ENCODE results near the gene CD72.

Gene CD72

DNA sequence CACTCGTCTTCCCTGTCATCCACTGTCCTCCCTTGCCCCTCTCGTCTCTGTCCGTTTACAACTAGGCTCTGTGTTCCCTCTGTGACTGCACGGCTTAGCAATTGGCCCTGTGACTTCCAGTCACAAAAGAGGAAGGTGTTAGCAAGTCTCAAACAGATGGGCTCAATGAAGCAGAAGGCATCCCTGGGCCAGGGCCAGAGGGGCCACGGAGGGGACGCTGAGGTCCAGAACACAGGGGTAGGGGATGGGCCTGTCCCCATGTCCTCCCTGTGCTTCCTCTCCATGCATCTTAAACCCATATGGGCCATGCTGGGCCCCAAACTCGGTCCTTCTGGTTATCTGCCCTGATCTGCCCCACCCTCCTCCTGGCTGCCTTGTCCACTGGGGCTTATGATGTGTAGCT lies at the start of gene CD72:
Gene CD72 (minus strand): TSS at position 89 of the 403 bp plus-strand sequence. CDS start 110 bp downstream, outside the sequence.
- H2AFZ ChIP-seq (ENCODE audit: low read depth, low read length): no peak within 1 kb of the TSS
- no peaks in the 10 kb centered on the region for H3K4me1 ChIP-seq (ENCODE audit: insufficient read depth, low read length)
- H3K27me3 ChIP-seq (ENCODE audit: insufficient read depth, low read length): peaks cover 50% of the 10 kb centered on the region
- H3K4me3 ChIP-seq (ENCODE audit: low read length): no peak within 1 kb of the TSS
- H3K36me3 ChIP-seq (ENCODE audit: insufficient read depth, low read length): no peaks in the 10 kb centered on the region
- H3K9me3 ChIP-seq (ENCODE audit: low read length): no peaks in the 10 kb centered on the region

GRCh38 chr9:35667939-35668338 lies 49.7 kb upstream of the CD72 start:
- Histone ChIP-seq H3K36me3 (ENCODE audit: insufficient read depth, low read length) (peaks cover 2% of the 10 kb centered on the region), H3K4me1 (ENCODE audit: insufficient read depth, low read length) (peaks cover 13% of the 10 kb centered on the region)

GRCh38 chr9:35666549-35666948 lies 48.3 kb upstream of the CD72 start:
- no peak overlapping the region for H3K4me3 ChIP-seq (ENCODE audit: low read length)
- H2AFZ ChIP-seq (ENCODE audit: low read depth, low read length): no peak overlapping the region
- no peaks in the 10 kb centered on the region for H3K9me3 ChIP-seq (ENCODE audit: low read length)
- H3K36me3 ChIP-seq (ENCODE audit: insufficient read depth, low read length): peaks cover 10% of the 10 kb centered on the region
- peaks cover 13% of the 10 kb centered on the region for H3K4me1 ChIP-seq (ENCODE audit: insufficient read depth, low read length)
- H3K27me3 ChIP-seq (ENCODE audit: insufficient read depth, low read length): no peaks in the 10 kb centered on the region

More at GRCh38 chr9:35667939-35668338, 49.7 kb upstream of the CD72 start:
- no peak overlapping the region for H3K4me3 ChIP-seq (ENCODE audit: low read length)
- H3K27me3 ChIP-seq (ENCODE audit: insufficient read depth, low read length): no peaks in the 10 kb centered on the region
- no peak overlapping the region for H2AFZ ChIP-seq (ENCODE audit: low read depth, low read length)
- no peaks in the 10 kb centered on the region for H3K9me3 ChIP-seq (ENCODE audit: low read length)

DNA sequence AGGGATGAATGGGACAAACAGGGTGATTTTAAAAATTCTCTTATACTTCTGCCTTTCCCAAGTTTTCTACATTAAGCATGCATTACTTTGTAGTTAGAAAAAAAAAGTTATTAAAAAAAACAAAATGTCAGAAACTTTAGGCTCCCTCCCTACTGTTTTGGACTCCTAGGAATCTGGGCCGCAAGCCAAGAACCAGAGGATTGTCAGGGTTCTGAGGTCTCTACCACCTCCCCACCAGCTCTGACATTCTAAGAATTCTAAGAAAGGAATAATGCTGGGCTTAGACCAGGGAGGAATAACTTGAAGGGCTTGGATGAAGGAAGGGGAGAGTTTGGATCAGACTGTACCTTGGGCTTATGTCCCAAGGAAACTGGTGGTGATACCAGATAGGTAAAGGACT lies 47.8 kb upstream of the CD72 start:
- peaks cover 13% of the 10 kb centered on the region for H3K4me1 ChIP-seq (ENCODE audit: insufficient read depth, low read length)
- H3K36me3 ChIP-seq (ENCODE audit: insufficient read depth, low read length): peaks cover 15% of the 10 kb centered on the region
- H3K27me3 ChIP-seq (ENCODE audit: insufficient read depth, low read length): no peaks in the 10 kb centered on the region
- no peak overlapping the region for H2AFZ ChIP-seq (ENCODE audit: low read depth, low read length)
- H3K9me3 ChIP-seq (ENCODE audit: low read length): no peaks in the 10 kb centered on the region
- no peak overlapping the region for H3K4me3 ChIP-seq (ENCODE audit: low read length)

GRCh38 chr9:35665471-35665818 lies 47.2 kb upstream of the CD72 start:
- Histone ChIP-seq H3K27me3 (ENCODE audit: insufficient read depth, low read length) (no peaks in the 10 kb centered on the region), H2AFZ (ENCODE audit: low read depth, low read length) (peak overlapping the region; percentile 41), H3K4me3 (ENCODE audit: low read length) (peak overlapping the region; percentile 61), H3K9me3 (ENCODE audit: low read length) (no peaks in the 10 kb centered on the region), H3K4me1 (ENCODE audit: insufficient read depth, low read length) (peaks cover 13% of the 10 kb centered on the region), H3K36me3 (ENCODE audit: insufficient read depth, low read length) (peaks cover 21% of the 10 kb centered on the region)

DNA sequence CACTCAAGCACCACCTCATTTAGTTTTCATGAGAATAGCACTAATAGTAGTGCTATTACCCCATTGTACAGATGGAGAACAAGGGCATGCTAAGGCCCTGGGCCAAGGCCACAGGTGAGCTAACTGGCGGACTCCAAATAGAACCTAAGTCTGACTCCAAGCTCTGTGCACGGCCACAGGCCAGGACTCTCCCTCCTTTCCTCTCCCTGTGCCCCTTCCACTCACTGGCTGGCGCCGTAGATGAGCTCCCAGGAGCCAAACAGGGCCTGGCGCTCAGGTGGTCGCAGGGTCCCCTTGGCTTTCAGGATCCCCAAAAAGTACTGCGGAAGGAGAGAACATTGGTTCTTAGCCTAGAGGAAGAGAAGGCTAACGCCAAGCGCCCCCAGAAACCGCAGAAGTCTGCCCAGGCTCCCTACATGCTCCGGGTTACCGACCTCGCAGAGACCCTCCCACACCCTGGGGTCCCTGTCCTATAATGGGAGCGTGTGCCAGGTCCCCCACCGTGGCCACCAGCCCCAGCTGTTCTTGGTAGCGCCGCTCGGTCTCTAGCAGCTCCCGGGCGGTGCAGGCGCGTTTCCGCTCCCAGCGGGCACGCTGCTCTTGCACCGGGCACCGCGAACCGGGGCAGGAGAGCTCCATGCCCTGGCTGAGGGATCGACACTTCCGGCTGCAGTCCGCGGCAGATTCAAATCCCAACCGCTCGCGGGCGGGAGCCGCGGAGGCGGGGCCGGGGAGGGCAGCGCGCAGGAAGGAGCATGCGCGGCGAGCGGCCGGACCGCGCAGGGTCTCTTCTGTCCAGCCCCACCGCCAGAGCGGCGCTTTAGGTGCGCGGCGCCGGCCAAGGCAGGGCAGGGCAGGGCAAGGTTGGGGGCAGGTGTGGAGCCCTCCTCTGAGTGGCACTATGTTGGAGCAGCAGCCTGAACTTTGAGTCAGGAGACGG lies 46.6 kb upstream of the CD72 start, which contains the start of gene ARHGEF39:
Gene ARHGEF39 (minus strand): TSS at position 665 of the 940 bp plus-strand sequence. CDS start 26 bp downstream, at position 639.
- peak within 1 kb of the TSS; percentile 41 for H2AFZ ChIP-seq (ENCODE audit: low read depth, low read length)
- H3K9me3 ChIP-seq (ENCODE audit: low read length): no peaks in the 10 kb centered on the region
- H3K4me3 ChIP-seq (ENCODE audit: low read length): peak within 1 kb of the TSS; percentile 61
- no peaks in the 10 kb centered on the region for H3K27me3 ChIP-seq (ENCODE audit: insufficient read depth, low read length)
- H3K36me3 ChIP-seq (ENCODE audit: insufficient read depth, low read length): peaks cover 26% of the 10 kb centered on the region
- peaks cover 13% of the 10 kb centered on the region for H3K4me1 ChIP-seq (ENCODE audit: insufficient read depth, low read length)

GRCh38 chr9:35662437-35662836 lies 44.2 kb upstream of the CD72 start:
- Histone ChIP-seq H3K9me3 (ENCODE audit: low read length) (no peaks in the 10 kb centered on the region), H3K36me3 (ENCODE audit: insufficient read depth, low read length) (peaks cover 26% of the 10 kb centered on the region), H3K4me3 (ENCODE audit: low read length) (no peak overlapping the region), H3K27me3 (ENCODE audit: insufficient read depth, low read length) (no peaks in the 10 kb centered on the region), H3K4me1 (ENCODE audit: insufficient read depth, low read length) (peaks cover 22% of the 10 kb centered on the region), H2AFZ (ENCODE audit: low read depth, low read length) (no peak overlapping the region)

DNA sequence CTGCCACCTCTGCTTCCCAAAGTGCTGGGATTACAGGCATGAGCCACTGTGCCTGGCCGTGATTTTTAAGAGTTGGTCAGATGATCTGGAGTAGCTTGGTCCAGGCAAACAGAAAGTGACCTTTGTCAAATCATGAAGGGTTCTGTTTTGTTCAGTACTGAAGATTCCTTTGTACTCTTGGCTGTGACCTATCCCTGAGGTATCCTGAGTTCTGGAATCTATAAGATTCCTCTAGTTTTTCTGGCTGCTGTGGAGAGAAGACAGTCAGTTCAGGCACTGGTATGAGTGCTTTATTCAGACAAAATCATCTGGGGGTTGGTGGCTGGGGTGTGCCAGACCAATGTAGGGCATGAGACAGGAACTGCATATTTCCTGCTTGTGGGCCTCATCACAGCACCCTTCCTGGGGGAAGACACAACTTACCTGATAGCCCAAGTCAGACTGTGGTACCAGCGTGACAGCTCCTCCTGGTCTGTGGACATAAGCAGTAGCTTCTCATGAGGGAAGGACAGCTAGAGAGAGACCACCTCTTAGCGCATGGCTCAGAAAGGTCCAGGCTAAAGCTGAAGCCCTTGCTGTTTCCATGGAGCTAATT lies 43.6 kb upstream of the CD72 start:
- Histone ChIP-seq H2AFZ (ENCODE audit: low read depth, low read length) (no peak overlapping the region), H3K27me3 (ENCODE audit: insufficient read depth, low read length) (no peaks in the 10 kb centered on the region), H3K36me3 (ENCODE audit: insufficient read depth, low read length) (peaks cover 26% of the 10 kb centered on the region), H3K4me3 (ENCODE audit: low read length) (no peak overlapping the region), H3K4me1 (ENCODE audit: insufficient read depth, low read length) (peaks cover 26% of the 10 kb centered on the region), H3K9me3 (ENCODE audit: low read length) (no peaks in the 10 kb centered on the region)

- Histone ChIP-seq H3K9me3 (ENCODE audit: low read length) (no peaks in the 10 kb centered on the region), H3K4me3 (ENCODE audit: low read length) (no peak overlapping the region), H3K36me3 (ENCODE audit: insufficient read depth, low read length) (peaks cover 26% of the 10 kb centered on the region), H2AFZ (ENCODE audit: low read depth, low read length) (no peak overlapping the region), H3K4me1 (ENCODE audit: insufficient read depth, low read length) (peaks cover 26% of the 10 kb centered on the region), H3K27me3 (ENCODE audit: insufficient read depth, low read length) (no peaks in the 10 kb centered on the region)
Measured at GRCh38 chr9:35660966-35661415, 42.8 kb upstream of the CD72 start.

DNA sequence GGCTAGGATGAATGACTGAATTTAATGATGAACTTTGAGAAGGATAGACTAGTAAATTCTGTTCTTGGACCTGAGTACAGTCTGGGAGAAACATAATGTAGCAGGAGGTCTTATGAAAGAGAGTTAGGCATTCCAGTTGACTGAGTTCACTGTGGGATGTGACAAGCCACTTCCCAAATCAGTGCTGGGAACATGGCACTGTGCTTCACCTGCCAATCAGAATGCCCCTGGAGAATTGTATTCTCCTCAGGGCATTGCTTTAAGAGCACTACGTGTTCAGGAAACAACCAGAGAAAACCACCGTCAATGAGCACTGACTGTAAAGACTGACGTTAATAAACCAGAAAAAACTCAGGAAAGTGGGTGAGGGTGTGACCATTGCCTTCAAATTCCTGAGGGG lies 41.1 kb upstream of the CD72 start:
- peaks cover 26% of the 10 kb centered on the region for H3K36me3 ChIP-seq (ENCODE audit: insufficient read depth, low read length)
- no peak overlapping the region for H2AFZ ChIP-seq (ENCODE audit: low read depth, low read length)
- H3K4me1 ChIP-seq (ENCODE audit: insufficient read depth, low read length): peaks cover 21% of the 10 kb centered on the region
- peak overlapping the region; percentile 86 for H3K4me3 ChIP-seq (ENCODE audit: low read length)
- no peaks in the 10 kb centered on the region for H3K9me3 ChIP-seq (ENCODE audit: low read length)
- no peaks in the 10 kb centered on the region for H3K27me3 ChIP-seq (ENCODE audit: insufficient read depth, low read length)

GRCh38 chr9:35658968-35659220 lies 40.7 kb upstream of the CD72 start:
- Histone ChIP-seq H2AFZ (ENCODE audit: low read depth, low read length) (peak overlapping the region; percentile 33), H3K4me3 (ENCODE audit: low read length) (peak overlapping the region; percentile 86), H3K36me3 (ENCODE audit: insufficient read depth, low read length) (peaks cover 26% of the 10 kb centered on the region), H3K9me3 (ENCODE audit: low read length) (no peaks in the 10 kb centered on the region), H3K4me1 (ENCODE audit: insufficient read depth, low read length) (peaks cover 17% of the 10 kb centered on the region), H3K27me3 (ENCODE audit: insufficient read depth, low read length) (no peaks in the 10 kb centered on the region)

GRCh38 chr9:35658137-35658967 lies 40.1 kb upstream of the CD72 start, which contains the start of gene CCDC107:
Gene CCDC107 (plus strand): TSS chr9:35658292. CDS start chr9:35658380, 88 bp downstream.
- Histone ChIP-seq H2AFZ (ENCODE audit: low read depth, low read length) (peak within 1 kb of the TSS; percentile 56), H3K36me3 (ENCODE audit: insufficient read depth, low read length) (peaks cover 26% of the 10 kb centered on the region), H3K27me3 (ENCODE audit: insufficient read depth, low read length) (no peaks in the 10 kb centered on the region), H3K9me3 (ENCODE audit: low read length) (no peaks in the 10 kb centered on the region), H3K4me1 (ENCODE audit: insufficient read depth, low read length) (peaks cover 13% of the 10 kb centered on the region), H3K4me3 (ENCODE audit: low read length) (peak within 1 kb of the TSS; percentile 86)
